HepG2 (cell line): ENCODE data around the gene CSHL1. TPM values are rescaled to one million over a fixed set of nuclear protein-coding genes. Genes with fewer than 3 reads are reported as not detected.

Experiments
- CBX5 ChIP-seq: sonication (generic); formaldehyde crosslinking; IDR thresholded peaks from 2 replicates; pipeline ENCODE4 v1.4.0; 2020; ENCODE audit warnings: missing genetic modification reagents, borderline replicate concordance
- HNF4G ChIP-seq, 2 experiments: sonication (generic) in 1 of 2; formaldehyde crosslinking in 1 of 2; IDR thresholded peaks; 2 replicates each; pipeline versions ENCODE4 v1.4.0 to v1.6.1; 2011 to 2020; ENCODE audit warnings: borderline replicate concordance in 2 of 2, low read depth in 2 of 2, mild to moderate bottlenecking in 2 of 2, low read length in 1 of 2, missing genetic modification reagents in 1 of 2, moderate library complexity in 1 of 2
- KLF9 ChIP-seq: IDR thresholded peaks from 2 replicates; pipeline ENCODE4 v1.6.1; 2016; ENCODE audit warnings: low read depth
- LCORL ChIP-seq, 2 experiments: fragments of 450-650 bp in 1 of 2; sonication (generic) in 1 of 2; formaldehyde crosslinking in 1 of 2; IDR thresholded peaks; 2 replicates each; pipeline versions ENCODE4 v1.5.0 to v1.6.1; 2017 to 2020; ENCODE audit warnings: antibody characterized with exemption in 1 of 2, missing genetic modification reagents in 1 of 2
- MAZ ChIP-seq, 2 experiments: sonication (generic) in 1 of 2; formaldehyde crosslinking in 1 of 2; IDR thresholded peaks; 2 replicates each; pipeline versions ENCODE4 v1.5.0 to v1.6.1; 2012 to 2020; ENCODE audit warnings: low read depth in 2 of 2, mild to moderate bottlenecking in 2 of 2, borderline replicate concordance in 1 of 2, improper control_type of control experiment in 1 of 2, low read length in 1 of 2, missing genetic modification reagents in 1 of 2, moderate library complexity in 1 of 2
- MTF1 ChIP-seq: sonication (generic); formaldehyde crosslinking; IDR thresholded peaks from 2 replicates; pipeline ENCODE4 v1.5.0; 2020; ENCODE audit warnings: missing genetic modification reagents
- NR2C2 ChIP-seq: sonication (generic); formaldehyde crosslinking; IDR thresholded peaks from 2 replicates; pipeline ENCODE4 v1.4.0; 2020; ENCODE audit warnings: missing genetic modification reagents, mild to moderate bottlenecking, moderate library complexity, borderline replicate concordance
- NR2F1 ChIP-seq, 2 experiments: fragments of 450-650 bp in 1 of 2; formaldehyde crosslinking in 1 of 2; IDR thresholded peaks; 2 replicates each; pipeline versions ENCODE4 v1.5.0 to v1.6.1; 2016 to 2020; ENCODE audit warnings: mild to moderate bottlenecking in 1 of 2, missing compliant biosample characterization in 1 of 2, missing genetic modification reagents in 1 of 2, moderate library complexity in 1 of 2
- SALL1 ChIP-seq: sonication (generic); formaldehyde crosslinking; IDR thresholded peaks from 2 replicates; pipeline ENCODE4 v1.8.0; 2022; ENCODE audit warnings: mild to moderate bottlenecking, missing genetic modification reagents
- SNRNP70 ChIP-seq: fragments of 200-400 bp; formaldehyde crosslinking; IDR thresholded peaks from 2 replicates; pipeline ENCODE4 v1.6.1; 2017; ENCODE audit warnings: mild to moderate bottlenecking, low read depth, low read length, moderate library complexity
- TEAD2 ChIP-seq: sonication (generic); formaldehyde crosslinking; IDR thresholded peaks from 2 replicates; pipeline ENCODE4 v1.9.0; 2021; ENCODE audit warnings: missing genetic modification reagents
- TEAD3 ChIP-seq: optimal IDR thresholded peaks from 2 replicates; pipeline ENCODE3; 2016; ENCODE audit warnings: borderline replicate concordance
- ZBTB7B ChIP-seq: sonication (generic); formaldehyde crosslinking; IDR thresholded peaks from 2 replicates; pipeline ENCODE4 v1.4.0; 2020; ENCODE audit warnings: missing genetic modification reagents
- ZEB1 ChIP-seq: IDR thresholded peaks from 2 replicates; pipeline ENCODE4 v1.6.1; 2012; ENCODE audit warnings: mild to moderate bottlenecking, low read depth, inconsistent platforms; ENCODE audit not compliant: insufficient replicate concordance
- ZNF274 ChIP-seq: sonication (generic); formaldehyde crosslinking; IDR thresholded peaks from 2 replicates; pipeline ENCODE4 v1.5.1; 2020; ENCODE audit warnings: mild to moderate bottlenecking, missing genetic modification reagents
- ZNF335 ChIP-seq: sonication (generic); formaldehyde crosslinking; IDR thresholded peaks from 2 replicates; pipeline ENCODE4 v1.4.0; 2020; ENCODE audit warnings: missing genetic modification reagents
- ZNF34 ChIP-seq: sonication (generic); formaldehyde crosslinking; IDR thresholded peaks from 2 replicates; pipeline ENCODE4 v1.4.0; 2020; ENCODE audit warnings: mild to moderate bottlenecking, missing genetic modification reagents, borderline replicate concordance
- ZNF343 ChIP-seq: sonication (generic); formaldehyde crosslinking; IDR thresholded peaks from 2 replicates; pipeline ENCODE4 v1.4.0; 2020; ENCODE audit warnings: mild to moderate bottlenecking, missing genetic modification reagents
- ZNF432 ChIP-seq: sonication (generic); formaldehyde crosslinking; IDR thresholded peaks from 2 replicates; pipeline ENCODE4 v1.5.0; 2020; ENCODE audit warnings: missing genetic modification reagents, mild to moderate bottlenecking, borderline replicate concordance
- ZNF441 ChIP-seq: sonication (generic); formaldehyde crosslinking; IDR thresholded peaks from 2 replicates; pipeline ENCODE4 v1.7.0; 2021; ENCODE audit warnings: missing genetic modification reagents, borderline replicate concordance
- ZNF614 ChIP-seq: IDR thresholded peaks from 2 replicates; pipeline ENCODE4 v1.6.1; 2018; ENCODE audit warnings: missing biosample characterization, missing genetic modification reagents, inconsistent platforms, borderline replicate concordance
- ZNF747 ChIP-seq: sonication (generic); formaldehyde crosslinking; IDR thresholded peaks from 2 replicates; pipeline ENCODE4 v1.8.1; 2023; ENCODE audit warnings: missing genetic modification reagents, mild to moderate bottlenecking, borderline replicate concordance
- ZNF775 ChIP-seq: sonication (generic); formaldehyde crosslinking; IDR thresholded peaks from 2 replicates; pipeline ENCODE4 v1.4.0; 2020; ENCODE audit warnings: missing genetic modification reagents, mild to moderate bottlenecking, moderate library complexity, borderline replicate concordance
- ZNF776 ChIP-seq: sonication (generic); formaldehyde crosslinking; IDR thresholded peaks from 2 replicates; pipeline ENCODE4 v1.4.0; 2020; ENCODE audit warnings: mild to moderate bottlenecking, missing genetic modification reagents
- ZNF782 ChIP-seq: sonication (generic); formaldehyde crosslinking; IDR thresholded peaks from 2 replicates; pipeline ENCODE4 v1.4.0; 2020; ENCODE audit warnings: missing genetic modification reagents, mild to moderate bottlenecking, borderline replicate concordance
- ZNF879 ChIP-seq: sonication (generic); formaldehyde crosslinking; IDR thresholded peaks from 2 replicates; pipeline ENCODE4 v1.8.1; 2023; ENCODE audit warnings: missing genetic modification reagents
- polyA plus RNA-seq, 8 experiments: library from polyadenylated mRNA; depleted of rRNA in 3 of 8; stranded (reverse) in 7 of 8; unstranded in 1 of 8; fragments of >200 nt; fragmentation: Illumina TruSeq in 4 of 8; extraction: Trizol in 4 of 8; gene quantifications; 2 replicates each; pipeline versions ENCODE4 v1.2.1 to v1.2.3, GENCODE V29; 2011 to 2016; ENCODE audit warnings: low read depth in 4 of 8, missing spikeins in 1 of 8, mixed read lengths in 1 of 8; ENCODE audit not compliant: insufficient read depth in 1 of 8
- total RNA-seq, 5 experiments: library from RNA; depleted of rRNA; stranded (reverse); fragments of >200 nt; fragmentation: Illumina TruSeq; extraction: Trizol; gene quantifications; 2 replicates each; pipeline ENCODE4 v1.2.3, GENCODE V29; 2016; ENCODE audit warnings: low read depth in 1 of 5
- TF ChIP-seq, protein P1 (sequence below): fragments of 450-650 bp; IDR thresholded peaks from 2 replicates; pipeline ENCODE4 v1.6.1; 2017; ENCODE audit warnings: mild to moderate bottlenecking

Gene CSHL1
- total and polyA plus RNA-seq, 2 of the 13 experiments (the other 11 are each of a cell fraction or from before 2014, with no cell fraction given): not detected

DNA sequence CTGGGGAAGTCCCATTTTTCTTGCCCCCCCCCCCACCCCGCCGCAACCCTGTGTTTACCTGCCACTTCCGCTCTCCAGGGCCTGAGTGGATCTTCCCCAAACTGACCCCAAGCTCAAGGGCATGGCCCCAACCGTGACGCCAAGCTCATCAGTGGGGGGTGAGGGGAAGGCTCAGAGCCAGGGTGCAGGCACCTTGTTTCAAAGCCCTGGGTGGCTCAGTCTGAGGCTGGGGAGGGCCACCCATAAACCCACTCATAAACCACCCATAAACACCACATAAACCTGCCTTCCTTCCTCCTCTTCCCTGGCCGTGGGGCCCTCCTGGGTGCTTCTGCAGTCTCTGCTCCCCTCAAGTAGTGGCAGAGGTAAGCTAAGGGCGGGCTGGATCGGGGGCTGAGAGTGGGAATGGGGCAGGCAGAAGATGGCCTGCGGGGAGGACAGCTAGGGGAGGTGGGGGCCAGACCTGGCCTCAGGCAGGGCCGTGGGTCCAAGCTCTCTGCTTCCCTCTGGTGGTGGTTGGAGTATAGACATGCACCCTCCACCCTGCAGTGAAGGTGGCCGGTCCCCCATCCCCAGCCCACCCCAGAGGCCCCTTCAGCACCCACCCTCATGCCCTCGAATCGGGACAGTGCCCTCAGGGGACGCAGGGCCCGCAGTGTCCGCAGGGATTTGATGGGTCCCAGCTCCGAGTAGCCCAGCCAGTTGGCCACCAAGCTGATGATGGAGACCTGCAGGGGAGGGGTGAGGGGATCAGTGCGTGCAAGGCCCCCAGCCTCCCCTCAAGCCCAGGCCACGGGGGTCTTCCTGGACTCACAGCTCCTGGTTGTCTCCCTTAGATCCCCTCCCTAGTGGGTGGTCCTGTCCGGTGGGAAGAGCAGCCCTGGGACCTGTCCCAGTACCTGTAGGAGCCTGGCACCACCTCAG, 35.6 kb upstream of the CSHL1 start (continued):
- TF ChIP-seq SNRNP70 (no peak), LCORL (IDR thresholded peaks at IDR 0.05) (no peak), LCORL (CRISPR knock-in tag; IDR thresholded peaks at IDR 0.05) (peak; percentile 77; the same call in 1 of the 2 replicates), ZNF274 (CRISPR knock-in tag) (no peak), ZNF776 (CRISPR knock-in tag) (0 out of 2 replicates have a peak, but pooled peaks have one; percentile 33), ZNF343 (CRISPR knock-in tag) (peak; percentile 69; the same call in 1 of the 2 replicates), ZBTB7B (CRISPR knock-in tag) (0 out of 2 replicates have a peak, but pooled peaks have one; percentile 26), NR2F1 (CRISPR knock-in tag; IDR thresholded peaks at IDR 0.05) (no peak), SALL1 (peak; percentile 44), HNF4G (IDR thresholded peaks at IDR 0.05; ENCODE audit: borderline replicate concordance, low read depth, low read length) (no peak), HNF4G (CRISPR knock-in tag; IDR thresholded peaks at IDR 0.05; ENCODE audit: borderline replicate concordance, low read depth) (no peak; the same call in 1 of the 2 replicates), ZNF614 (no peak), TEAD3 (CRISPR knock-in tag) (peak; percentile 1), CBX5 (CRISPR knock-in tag) (no peak), MTF1 (CRISPR knock-in tag) (no peak), ZNF441 (CRISPR knock-in tag) (peak; percentile 51; the same call in 1 of the 2 replicates), ZNF775 (no peak), MAZ (IDR thresholded peaks at IDR 0.05; ENCODE audit: borderline replicate concordance, low read depth, low read length) (peak; percentile 84), MAZ (CRISPR knock-in tag; IDR thresholded peaks at IDR 0.05; ENCODE audit: low read depth) (peak; percentile 14; the same call in 1 of the 2 replicates), ZNF34 (0 out of 2 replicates have a peak, but pooled peaks have one; percentile 91), KLF9 (CRISPR knock-in tag) (no peak), ZNF432 (CRISPR knock-in tag) (no peak), ZEB1 (peak; percentile 26), ZNF747 (CRISPR knock-in tag) (no peak), NR2C2 (CRISPR knock-in tag) (0 out of 2 replicates have a peak, but pooled peaks have one; percentile 31), ZNF782 (peak; percentile 83; the same call in 1 of the 2 replicates), ZNF335 (CRISPR knock-in tag) (no peak), TEAD2 (CRISPR knock-in tag) (no peak), ZNF879 (no peak)
- TF ChIP-seq, protein P1, sequence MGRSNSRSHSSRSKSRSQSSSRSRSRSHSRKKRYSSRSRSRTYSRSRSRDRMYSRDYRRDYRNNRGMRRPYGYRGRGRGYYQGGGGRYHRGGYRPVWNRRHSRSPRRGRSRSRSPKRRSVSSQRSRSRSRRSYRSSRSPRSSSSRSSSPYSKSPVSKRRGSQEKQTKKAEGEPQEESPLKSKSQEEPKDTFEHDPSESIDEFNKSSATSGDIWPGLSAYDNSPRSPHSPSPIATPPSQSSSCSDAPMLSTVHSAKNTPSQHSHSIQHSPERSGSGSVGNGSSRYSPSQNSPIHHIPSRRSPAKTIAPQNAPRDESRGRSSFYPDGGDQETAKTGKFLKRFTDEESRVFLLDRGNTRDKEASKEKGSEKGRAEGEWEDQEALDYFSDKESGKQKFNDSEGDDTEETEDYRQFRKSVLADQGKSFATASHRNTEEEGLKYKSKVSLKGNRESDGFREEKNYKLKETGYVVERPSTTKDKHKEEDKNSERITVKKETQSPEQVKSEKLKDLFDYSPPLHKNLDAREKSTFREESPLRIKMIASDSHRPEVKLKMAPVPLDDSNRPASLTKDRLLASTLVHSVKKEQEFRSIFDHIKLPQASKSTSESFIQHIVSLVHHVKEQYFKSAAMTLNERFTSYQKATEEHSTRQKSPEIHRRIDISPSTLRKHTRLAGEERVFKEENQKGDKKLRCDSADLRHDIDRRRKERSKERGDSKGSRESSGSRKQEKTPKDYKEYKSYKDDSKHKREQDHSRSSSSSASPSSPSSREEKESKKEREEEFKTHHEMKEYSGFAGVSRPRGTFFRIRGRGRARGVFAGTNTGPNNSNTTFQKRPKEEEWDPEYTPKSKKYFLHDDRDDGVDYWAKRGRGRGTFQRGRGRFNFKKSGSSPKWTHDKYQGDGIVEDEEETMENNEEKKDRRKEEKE: no peak
